H9 (cell line): ENCODE results near the gene C9orf43. TPM values are rescaled to one million over a fixed set of nuclear protein-coding genes. Genes with fewer than 3 reads are reported as not detected.

Source experiments
- DNase-seq: peaks from one replicate; pipeline ENCODE4 v3.0.0-alpha.2; 2017
- H2AFZ ChIP-seq: one replicate; pipeline ENCODE4 v1.6.1; 2013; ENCODE audit warnings: mild to moderate bottlenecking, low read length, control low read depth, moderate library complexity
- H2AK5ac ChIP-seq: 2 replicates; pipeline ENCODE4 v1.6.1; 2013; ENCODE audit warnings: low read length, control low read depth, mixed read lengths; ENCODE audit not compliant: insufficient read length
- H2BK120ac ChIP-seq: one replicate; pipeline ENCODE4 v1.6.1; 2013; ENCODE audit warnings: low read depth, mild to moderate bottlenecking, low read length, control low read depth, inconsistent platforms; ENCODE audit not compliant: poor library complexity, severe bottlenecking
- H2BK12ac ChIP-seq: 2 replicates; pipeline ENCODE4 v1.6.1; 2013; ENCODE audit warnings: low read length, control low read depth, mixed read lengths, low read depth; ENCODE audit not compliant: insufficient read length
- H2BK15ac ChIP-seq: 2 replicates; pipeline ENCODE4 v1.6.1; 2013; ENCODE audit warnings: low read depth, low read length, control low read depth
- H2BK20ac ChIP-seq: one replicate; pipeline ENCODE4 v1.6.1; 2013; ENCODE audit warnings: low read depth, mild to moderate bottlenecking, low read length, control low read depth, inconsistent platforms; ENCODE audit not compliant: poor library complexity, severe bottlenecking
- H2BK5ac ChIP-seq: 2 replicates; pipeline ENCODE4 v1.6.1; 2013; ENCODE audit warnings: low read length, control low read depth, mixed read lengths; ENCODE audit not compliant: insufficient read length
- H3K14ac ChIP-seq: 2 replicates; pipeline ENCODE4 v1.6.1; 2013; ENCODE audit warnings: low read length, control low read depth; ENCODE audit not compliant: insufficient read depth
- H3K18ac ChIP-seq: 2 replicates; pipeline ENCODE4 v1.6.1; 2013; ENCODE audit warnings: low read depth, mild to moderate bottlenecking, mixed read lengths, low read length, control low read depth; ENCODE audit not compliant: insufficient read length
- H3K23ac ChIP-seq: 2 replicates; pipeline ENCODE4 v1.6.1; 2013; ENCODE audit warnings: low read length, control low read depth, mixed read lengths, low read depth; ENCODE audit not compliant: insufficient read length
- H3K23me2 ChIP-seq: 2 replicates; pipeline ENCODE4 v1.6.1; 2013; ENCODE audit warnings: low read depth, mild to moderate bottlenecking, mixed read lengths, low read length, control low read depth; ENCODE audit not compliant: insufficient read length, poor library complexity, severe bottlenecking
- H3K27ac ChIP-seq: 2 replicates; pipeline ENCODE4 v1.5.1; 2013; ENCODE audit warnings: low read length, control low read depth, mixed read lengths, low read depth; ENCODE audit not compliant: insufficient read length
- H3K27me3 ChIP-seq: 2 replicates; pipeline ENCODE4 v1.6.1; 2013; ENCODE audit warnings: low read length, control low read depth, inconsistent platforms; ENCODE audit not compliant: insufficient read depth
- H3K4ac ChIP-seq: 2 replicates; pipeline ENCODE4 v1.6.1; 2013; ENCODE audit warnings: low read depth, mild to moderate bottlenecking, control low read depth, inconsistent platforms, low read length, moderate library complexity
- H3K4me1 ChIP-seq: 2 replicates; pipeline ENCODE4 v1.6.1; 2013; ENCODE audit warnings: low read length, control low read depth, inconsistent platforms; ENCODE audit not compliant: insufficient read depth
- H3K4me2 ChIP-seq: 2 replicates; pipeline ENCODE4 v1.6.1; 2013; ENCODE audit warnings: low read length, control low read depth, mixed read lengths; ENCODE audit not compliant: insufficient read length, insufficient read depth
- H3K56ac ChIP-seq: 2 replicates; pipeline ENCODE4 v1.6.1; 2013; ENCODE audit warnings: low read depth, mild to moderate bottlenecking, mixed read lengths, low read length, control low read depth; ENCODE audit not compliant: insufficient read length
- H3K79me1 ChIP-seq: 2 replicates; pipeline ENCODE4 v1.6.1; 2013; ENCODE audit warnings: low read depth, mild to moderate bottlenecking, moderate library complexity, low read length, control low read depth, inconsistent platforms; ENCODE audit not compliant: insufficient read depth, poor library complexity, severe bottlenecking
- H3K79me2 ChIP-seq: 2 replicates; pipeline ENCODE4 v1.6.1; 2013; ENCODE audit warnings: low read length, control low read depth, inconsistent platforms; ENCODE audit not compliant: insufficient read depth
- H3K9ac ChIP-seq: 2 replicates; pipeline ENCODE4 v1.6.1; 2013; ENCODE audit warnings: low read length, control low read depth, mixed read lengths; ENCODE audit not compliant: insufficient read length; ENCODE audit errors: extremely low read depth
- H3K9me3 ChIP-seq: one replicate; pipeline ENCODE4 v1.6.1; 2013; ENCODE audit warnings: low read depth, low read length, inconsistent platforms; ENCODE audit not compliant: control insufficient read depth
- H3T11ph ChIP-seq: one replicate; pipeline ENCODE4 v1.6.1; 2013; ENCODE audit warnings: mild to moderate bottlenecking, low read length, control low read depth, inconsistent platforms
- H4K20me1 ChIP-seq: one replicate; pipeline ENCODE4 v1.6.1; 2013; ENCODE audit not compliant: control insufficient read depth, insufficient read length, insufficient read depth
- H4K5ac ChIP-seq: 2 replicates; pipeline ENCODE4 v1.6.1; 2013; ENCODE audit warnings: low read depth, mild to moderate bottlenecking, mixed read lengths, low read length, control low read depth; ENCODE audit not compliant: insufficient read length
- H4K8ac ChIP-seq: replicated peaks from 2 replicates; pipeline ENCODE4 v1.6.1; 2013; ENCODE audit warnings: low read length, control low read depth, mixed read lengths, low read depth; ENCODE audit not compliant: insufficient read length
- H4K91ac ChIP-seq: 2 replicates; pipeline ENCODE4 v1.6.1; 2013; ENCODE audit warnings: low read depth, mild to moderate bottlenecking, moderate library complexity, mixed read lengths, low read length, control low read depth; ENCODE audit not compliant: insufficient read length
- H3K27ac Mint-ChIP-seq, 3 experiments: 2 replicates in 2 of 3; 3 replicates in 1 of 3; pipeline ENCODE4 v1.8.0; 2020 to 2021; ENCODE audit warnings: mixed read lengths in 3 of 3, mild to moderate bottlenecking in 1 of 3, moderate library complexity in 1 of 3
- H3K27me3 Mint-ChIP-seq: 2 replicates; pipeline ENCODE4 v1.8.0; 2021; ENCODE audit warnings: low read depth, mild to moderate bottlenecking, moderate library complexity, mixed read lengths
- H3K36me3 Mint-ChIP-seq, 3 experiments: 2 replicates in 2 of 3; 3 replicates in 1 of 3; pipeline ENCODE4 v1.8.0; 2020 to 2021; ENCODE audit warnings: low read depth in 3 of 3, mixed read lengths in 3 of 3; ENCODE audit not compliant: insufficient read depth in 1 of 3
- H3K4me1 Mint-ChIP-seq, 2 experiments: 2 replicates each; pipeline ENCODE4 v1.8.0; 2020; ENCODE audit warnings: mixed read lengths in 2 of 2
- H3K4me3 Mint-ChIP-seq, 2 experiments: 2 replicates in 1 of 2; 3 replicates in 1 of 2; pipeline ENCODE4 v1.8.0; 2020 to 2021; ENCODE audit warnings: mild to moderate bottlenecking in 2 of 2, mixed read lengths in 2 of 2, moderate library complexity in 1 of 2
- H3K9me3 Mint-ChIP-seq, 2 experiments: 2 replicates in 1 of 2; 3 replicates in 1 of 2; pipeline ENCODE4 v1.8.0; 2020; ENCODE audit warnings: mild to moderate bottlenecking in 2 of 2, mixed read lengths in 2 of 2, moderate library complexity in 1 of 2
- CTCF ChIP-seq: fragments of 200-600 bp; sonication (generic); conservative IDR thresholded peaks from 3 replicates; pipeline ENCODE4 v1.8.0; 2021; ENCODE audit warnings: antibody characterized with exemption, mild to moderate bottlenecking
- WGBS: extraction: QIAGEN DNeasy Blood & Tissue Kit; methylation state at CpG from one replicate; pipeline ENCODE4 v1.1.7; 2013; ENCODE audit warnings: missing lambda C conversion rate, low lambda C conversion rate, mixed read lengths; ENCODE audit not compliant: insufficient read length; ENCODE audit errors: extremely low coverage; 5-methylcytosine and 5-hydroxymethylcytosine counted together
- total RNA-seq: library from RNA; stranded (reverse); gene quantifications from 2 replicates; pipeline ENCODE4 v1.2.1, GENCODE V29; 2021

C9orf43 gene
- total RNA-seq, 1 experiment from 2014 or later: 0.57 TPM

GRCh38 chr9:113416149-113416721, 5.7 kb downstream of the C9orf43 start:
- H3K18ac ChIP-seq: no peak overlapping the region
- no peaks in the 10 kb centered on the region for H3K9me3 ChIP-seq
- H3K23ac ChIP-seq: no peak overlapping the region
- no peak overlapping the region for H2BK120ac ChIP-seq
- Mint-ChIP-seq H3K27ac (no peak overlapping the region), H3K9me3 (no peaks in the 10 kb centered on the region), H3K4me3 (no peak overlapping the region), H3K27me3 (no peaks in the 10 kb centered on the region), H3K4me1 (peaks cover 0 to 5% of the 10 kb centered on the region in 2 experiments; a peak in 2 of 4 replicates), H3K36me3 (no peaks in the 10 kb centered on the region)
- no peaks in the 10 kb centered on the region for H3K23me2 ChIP-seq
- TF ChIP-seq CTCF: no peak
- no peak overlapping the region for H3K4ac ChIP-seq
- H3K4me1 ChIP-seq: no peaks in the 10 kb centered on the region
- H3K9ac ChIP-seq: no peak overlapping the region
- no peak overlapping the region for H4K8ac ChIP-seq
- no peak for DNase-seq
- H2BK20ac ChIP-seq: no peak overlapping the region
- H3K14ac ChIP-seq: no peak overlapping the region
- WGBS: no CpG with 5 or more reads among the region's 3 CpGs
- no peaks in the 10 kb centered on the region for H3K79me2 ChIP-seq
- no peaks in the 10 kb centered on the region for H4K20me1 ChIP-seq
- no peak overlapping the region for H2BK5ac ChIP-seq
- H2BK12ac ChIP-seq: no peak overlapping the region
- H4K91ac ChIP-seq: no peak overlapping the region
- no peaks in the 10 kb centered on the region for H3K79me1 ChIP-seq
- H3T11ph ChIP-seq: no peak overlapping the region
- H4K5ac ChIP-seq: no peak overlapping the region
- no peak overlapping the region for H2AK5ac ChIP-seq
- H2AFZ ChIP-seq: no peak overlapping the region
- no peak overlapping the region for H3K4me2 ChIP-seq
- H2BK15ac ChIP-seq: no peak overlapping the region
- no peaks in the 10 kb centered on the region for H3K27me3 ChIP-seq
- no peak overlapping the region for H3K56ac ChIP-seq
- no peak overlapping the region for H3K27ac ChIP-seq
